Left ventricle myocardium superior (tissue), 1 donor: Measurements from ENCODE around the gene TMEM54. TPM values are rescaled to one million over a fixed set of nuclear protein-coding genes. Genes with fewer than 3 reads are reported as not detected.

Source experiments
- ATAC-seq: fragments of 200-7000 bp; cut with Tn5 transposase; one replicate; pipeline ENCODE4 v1.9.1; 2020; ENCODE audit warnings: mild to moderate bottlenecking, moderate library complexity
- DNase-seq: peaks from one replicate; pipeline ENCODE4 v3.0.0-alpha.2; 2020
- intact Hi-C: fragments of 100-400 bp; cut with micrococcal nuclease; formaldehyde crosslinking; loops from one replicate; pipeline ENCODE4 v1.11.0; 2022
- long read RNA-seq: library from polyadenylated mRNA; unstranded; transcript quantifications from one replicate; pipeline ENCODE4 v2.0.0, GENCODE V29; 2021
- total RNA-seq: library from RNA; stranded (reverse); fragmentation: NEBNext Ultra II Directional; extraction: Animal tissue kit (Norgen Biotek cat#: 25700); gene quantifications from one replicate; pipeline ENCODE4 v1.2.1, GENCODE V29; 2021
- donor health status: DM: no; HTN: yes; CAD: no; lungs with severe emphysema.

Gene TMEM54, protein sequence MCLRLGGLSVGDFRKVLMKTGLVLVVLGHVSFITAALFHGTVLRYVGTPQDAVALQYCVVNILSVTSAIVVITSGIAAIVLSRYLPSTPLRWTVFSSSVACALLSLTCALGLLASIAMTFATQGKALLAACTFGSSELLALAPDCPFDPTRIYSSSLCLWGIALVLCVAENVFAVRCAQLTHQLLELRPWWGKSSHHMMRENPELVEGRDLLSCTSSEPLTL
- 6.7 TPM for total RNA-seq
- long read RNA-seq, transcript TMEM54-202 (6 exons, 999 nt): major isoform, 5 of 6 reads
- long read RNA-seq, partial matches to known transcripts: 0 of 6 reads
- long read RNA-seq, other reads (novel, unspliced or antisense): 1 of 6 reads

DNA sequence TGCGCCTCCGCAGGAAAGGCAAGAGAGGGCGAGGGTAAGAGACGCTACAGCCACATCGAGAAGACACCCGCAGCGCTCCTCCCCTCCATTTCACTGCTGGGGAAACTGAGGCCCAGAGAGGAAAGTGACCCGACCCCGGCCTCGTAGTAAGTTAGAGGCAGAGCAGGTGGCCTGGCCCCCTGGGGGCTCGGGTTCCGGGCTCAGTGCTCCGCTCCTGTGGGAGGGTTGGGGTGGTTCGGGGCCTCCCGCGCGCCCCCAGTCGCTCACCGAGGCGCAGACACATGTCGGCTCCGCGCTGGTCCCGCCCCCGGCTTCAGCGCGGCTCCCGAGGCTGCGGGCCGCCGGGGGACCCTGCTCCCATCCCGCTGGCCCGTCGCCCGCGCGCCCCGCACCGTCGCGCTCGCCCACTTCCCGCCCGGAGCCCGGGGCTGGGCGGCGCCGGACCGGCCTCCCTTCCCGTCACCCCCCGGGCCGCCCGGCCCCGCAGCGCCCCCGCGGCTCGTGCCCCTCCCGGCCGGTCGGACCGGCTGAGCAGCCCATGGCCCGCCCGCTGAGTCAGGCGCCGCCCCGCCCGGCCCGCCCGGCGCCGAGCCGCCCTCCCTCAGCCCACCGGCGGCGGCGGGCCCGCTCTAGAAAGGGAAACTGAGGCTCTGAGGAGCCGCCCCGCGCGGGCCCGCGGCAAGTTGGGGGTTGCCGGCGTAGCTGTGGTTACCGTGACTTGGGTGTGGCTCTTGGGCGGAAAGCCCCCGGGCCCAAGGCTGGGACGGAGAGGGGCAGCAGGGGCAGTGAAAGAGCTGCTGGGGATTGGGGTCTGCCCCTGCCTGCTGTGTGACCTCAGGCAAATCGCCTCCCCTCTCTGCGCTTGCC, at the start of gene TMEM54:
Gene TMEM54 (minus strand): TSS at position 434 of the 867 bp plus-strand sequence. CDS start 151 bp downstream, at position 283.
- ATAC-seq (peak; percentile 91), DNase-seq (peak; percentile 73)
- intact Hi-C loops: no loop called here

DNA sequence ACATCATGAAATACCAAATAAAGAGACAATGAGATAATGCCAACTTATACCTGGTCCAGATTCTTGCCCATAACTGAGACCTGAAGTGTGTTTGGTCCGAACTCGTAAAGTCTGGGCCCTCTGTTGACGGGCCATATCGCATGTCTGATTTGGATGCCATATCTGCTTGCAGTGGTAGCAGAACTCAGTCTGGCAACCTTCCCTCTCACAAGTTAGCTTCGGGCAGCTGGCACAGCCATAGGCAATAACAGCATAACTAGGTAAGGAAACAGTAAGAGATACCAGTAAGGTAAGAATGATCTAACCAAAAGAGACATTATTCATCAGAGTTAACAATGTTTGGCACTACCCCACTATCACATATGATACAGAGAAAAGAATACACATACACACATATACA, 48.3 kb upstream of the TMEM54 start:
- no peak for DNase-seq
- intact Hi-C loops: no loop called here
- peak; percentile 60 for ATAC-seq

DNA sequence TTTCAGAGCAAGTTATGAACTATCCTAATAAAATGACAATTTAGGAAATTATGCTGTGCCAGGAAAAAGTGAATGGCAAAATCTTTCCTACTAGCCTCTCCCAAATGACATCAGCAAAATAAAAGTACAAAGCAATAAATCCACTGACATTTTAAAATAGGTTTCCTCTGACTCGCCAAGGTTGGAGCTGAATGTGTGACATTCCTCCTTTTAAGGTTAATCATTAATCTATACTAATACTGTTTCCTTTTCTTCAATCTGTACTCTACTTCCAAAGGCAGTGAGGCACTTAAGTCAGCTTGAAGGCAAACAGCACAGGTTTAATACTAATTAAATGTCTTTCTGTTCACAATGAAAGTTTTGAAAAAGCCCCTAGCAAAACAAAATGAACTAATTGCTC, 47.7 kb upstream of the TMEM54 start:
- no peak for DNase-seq
- intact Hi-C loops: no loop called here

DNA sequence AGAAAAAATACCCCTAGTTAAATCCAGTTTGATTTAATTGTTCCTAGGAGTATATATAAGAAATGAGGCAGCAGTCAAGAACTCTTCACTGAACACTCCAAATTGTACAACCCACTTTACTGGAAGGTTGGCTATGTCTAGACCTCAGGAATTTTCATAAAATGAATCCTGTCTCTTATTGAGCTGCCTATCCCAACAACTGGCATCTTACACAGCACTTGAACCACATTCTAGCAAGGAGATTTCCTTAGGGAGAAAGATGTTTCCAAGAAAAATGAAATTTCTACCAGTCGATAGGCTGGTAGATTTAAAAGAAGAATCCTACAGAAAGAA, 47.2 kb upstream of the TMEM54 start:
- intact Hi-C loops: no loop called here
- ATAC-seq (no peak), DNase-seq (no peak)

More for the DNA sequence above, 47.7 kb upstream of the TMEM54 start:
- no peak for ATAC-seq

DNA sequence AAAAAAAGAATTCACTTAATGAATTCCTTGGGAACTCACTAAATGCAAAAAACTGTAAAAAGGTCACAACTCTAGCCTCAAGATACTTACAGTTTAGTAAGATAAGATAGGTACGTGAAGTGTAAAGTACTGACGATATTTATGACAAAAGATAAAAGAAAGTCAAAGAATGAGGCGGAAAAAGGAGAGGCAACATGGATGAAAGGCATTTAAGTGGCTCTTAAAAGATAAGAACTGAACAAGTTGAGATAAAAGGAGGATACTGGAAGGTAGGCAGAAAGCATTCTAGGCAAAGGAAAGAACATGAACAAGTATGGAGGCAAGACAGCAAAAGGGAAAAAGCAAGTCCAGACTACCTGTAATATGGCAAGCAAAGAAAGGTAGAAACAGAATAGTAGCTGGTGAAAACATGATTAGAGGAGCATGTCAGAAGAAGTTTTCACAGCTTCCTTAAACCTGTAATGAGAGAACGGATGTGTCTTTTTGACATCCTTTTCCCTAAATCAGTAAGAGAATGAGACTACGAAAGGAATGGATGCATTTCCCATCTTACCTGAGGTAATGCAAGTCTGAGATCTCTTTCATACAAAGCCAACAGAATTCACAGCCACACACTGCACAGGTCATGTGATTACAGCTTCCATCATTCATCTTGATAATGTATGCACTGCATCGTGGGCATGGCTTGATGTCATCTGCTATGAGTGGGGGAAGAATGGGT, 46.6 kb upstream of the TMEM54 start:
- intact Hi-C loops: no loop called here
- ATAC-seq: no peak
- DNase-seq: no peak

DNA sequence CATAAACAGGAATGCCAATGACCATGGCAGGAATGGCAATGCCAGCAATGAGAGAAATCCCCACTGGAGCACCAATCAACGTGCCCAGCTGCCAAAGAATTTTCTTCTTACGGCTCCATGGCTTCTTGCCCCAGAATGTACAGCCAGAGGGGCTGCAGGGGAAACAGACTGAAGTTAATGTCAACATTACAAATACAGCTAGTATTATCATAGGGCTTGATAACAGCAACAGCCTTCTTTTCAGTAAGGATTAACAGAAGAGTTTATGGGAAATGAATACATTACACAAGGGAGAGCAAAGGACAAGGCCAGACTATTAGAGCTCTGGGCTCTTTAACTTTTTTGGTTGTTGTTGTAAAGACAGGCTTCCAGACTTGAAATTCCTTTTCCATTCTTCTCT, 45.2 kb upstream of the TMEM54 start:
- DNase-seq (no peak), ATAC-seq (no peak)
- intact Hi-C loops: no loop called here

DNA sequence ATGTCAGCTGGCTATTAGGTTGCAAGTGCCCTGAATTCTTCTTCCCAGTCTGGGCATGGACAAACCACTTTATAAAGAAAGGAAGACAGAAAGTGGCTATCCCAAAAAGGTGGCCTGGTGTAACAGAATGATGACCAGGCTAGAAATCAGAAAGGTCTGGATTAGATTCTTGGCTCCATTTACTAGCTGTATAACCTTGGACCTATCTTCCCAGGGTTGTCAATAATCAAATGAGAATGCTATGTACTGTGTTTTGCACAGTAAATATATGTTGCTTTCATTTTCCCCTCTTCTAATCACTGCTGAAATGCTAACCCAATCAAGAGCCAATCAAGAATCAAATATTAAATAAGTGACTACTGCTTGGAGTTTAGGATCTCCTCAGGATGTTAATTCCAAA, 43.0 kb upstream of the TMEM54 start:
- no peak for DNase-seq
- ATAC-seq: no peak
- intact Hi-C loops: no loop called here

DNA sequence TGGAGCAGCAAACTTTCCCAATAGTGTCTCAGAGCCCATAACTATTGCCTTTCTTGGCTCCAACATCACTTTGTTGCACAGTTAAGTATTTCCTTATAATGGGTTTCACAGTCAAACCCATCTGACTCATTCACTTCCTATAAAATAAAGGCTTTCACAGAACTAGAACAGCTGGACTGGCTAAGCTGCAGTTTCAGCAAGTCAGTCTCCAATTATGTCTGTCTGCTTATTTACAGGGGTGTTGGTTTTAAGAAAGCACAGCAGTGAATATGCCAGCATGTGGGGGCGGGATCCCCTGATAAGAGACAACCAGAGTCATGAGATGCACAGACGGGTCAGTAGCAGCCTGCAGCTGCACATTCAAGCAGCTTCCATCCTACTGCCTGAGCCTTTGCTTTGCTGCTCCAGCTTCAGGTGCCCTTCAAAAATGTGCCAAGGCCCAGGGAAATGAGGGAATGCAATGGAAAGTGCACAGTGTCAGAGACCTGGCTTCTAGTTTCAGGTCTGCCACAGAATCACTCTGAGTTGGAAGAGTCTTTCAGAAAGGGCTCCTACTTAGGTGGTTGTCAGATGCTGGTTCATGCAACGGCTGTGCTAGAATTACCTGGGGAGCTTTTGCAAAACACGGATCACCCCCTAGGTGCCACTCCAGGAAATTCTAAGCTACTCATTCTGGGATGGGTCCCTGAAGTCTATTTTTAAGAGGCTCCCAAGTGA, 38.6 kb upstream of the TMEM54 start:
- DNase-seq (peak; percentile 61), ATAC-seq (peak; percentile 88)
- intact Hi-C loops: loop anchor here (10.0 kb wide), 1 partner anchor 115 kb away; no protein-coding TSS in a partner anchor

DNA sequence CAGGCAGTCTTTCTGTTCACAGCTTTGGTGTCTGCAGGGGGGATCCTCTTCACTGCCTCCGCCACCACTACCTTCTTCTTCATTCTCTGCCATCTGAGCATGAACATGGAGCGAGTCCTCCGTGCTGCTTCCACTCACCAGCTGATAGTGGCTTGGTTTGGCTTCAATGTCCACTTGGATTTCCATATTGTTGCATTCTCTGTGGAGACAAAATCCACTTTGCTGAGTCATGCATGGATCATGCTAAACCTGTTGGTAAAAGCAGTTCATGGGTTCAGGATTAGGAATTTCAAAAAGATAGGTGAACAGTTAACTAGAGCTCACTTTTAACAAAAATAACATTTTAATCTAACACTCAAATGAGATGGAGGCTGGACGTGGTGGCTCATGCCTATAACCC, 35.9 kb upstream of the TMEM54 start:
- intact Hi-C loops: loop anchor here (10.0 kb wide), 1 partner anchor 118 kb away; no protein-coding TSS in a partner anchor
- DNase-seq (no peak), ATAC-seq (no peak)

DNA sequence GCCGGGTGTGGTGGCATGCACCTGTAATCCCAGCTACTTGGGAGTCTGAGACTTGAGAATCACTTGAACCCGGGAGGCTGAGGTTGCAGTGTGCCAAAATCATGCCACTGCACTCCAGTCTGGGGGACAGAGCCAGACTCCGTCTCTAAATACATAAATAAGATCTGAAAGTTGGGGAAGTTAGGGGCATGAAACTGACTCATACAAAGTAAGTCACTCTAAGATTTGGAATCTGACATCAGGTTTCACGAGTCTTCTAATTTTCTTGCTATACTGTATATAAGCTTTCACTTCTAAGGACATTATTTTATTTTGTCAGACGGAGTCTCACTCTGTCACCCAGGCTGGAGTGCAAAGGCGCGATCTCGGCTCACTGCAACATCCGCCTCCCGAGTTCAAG, 33.3 kb upstream of the TMEM54 start:
- ATAC-seq (no peak), DNase-seq (no peak)
- intact Hi-C loops: loop anchor here (10.0 kb wide), 1 partner anchor 120 kb away; no protein-coding TSS in a partner anchor

DNA sequence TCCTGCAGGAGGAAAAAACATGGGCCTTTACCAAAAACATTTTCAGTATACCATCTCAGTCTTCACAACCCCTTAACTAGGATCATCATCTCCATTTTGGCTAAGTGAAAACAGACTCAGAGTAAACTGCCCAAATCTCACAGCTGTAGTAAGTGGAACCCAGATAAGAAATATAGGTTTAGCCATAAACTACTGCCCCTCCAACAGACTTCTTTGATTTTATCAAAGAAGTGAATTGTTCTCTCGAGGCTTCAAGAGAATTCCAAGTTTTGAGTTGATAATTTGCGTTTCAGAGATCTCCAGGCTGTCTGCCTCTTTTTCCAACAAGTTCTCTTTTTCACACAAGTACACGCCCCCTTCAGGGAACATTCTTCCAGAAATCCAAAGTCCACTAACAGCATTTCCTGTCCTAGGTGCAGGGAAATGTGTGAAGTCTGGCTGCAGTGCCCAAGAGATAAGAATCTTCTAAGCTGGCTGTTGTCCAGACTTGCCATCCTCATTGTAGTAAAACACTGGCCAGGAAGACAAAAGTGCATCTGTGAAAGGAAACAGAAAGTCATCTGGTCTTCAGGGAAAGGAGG, 32.6 kb upstream of the TMEM54 start:
- intact Hi-C loops: loop anchor here (10.0 kb wide), 1 partner anchor 121 kb away; no protein-coding TSS in a partner anchor
- no peak for DNase-seq
- ATAC-seq: peak; percentile 63

DNA sequence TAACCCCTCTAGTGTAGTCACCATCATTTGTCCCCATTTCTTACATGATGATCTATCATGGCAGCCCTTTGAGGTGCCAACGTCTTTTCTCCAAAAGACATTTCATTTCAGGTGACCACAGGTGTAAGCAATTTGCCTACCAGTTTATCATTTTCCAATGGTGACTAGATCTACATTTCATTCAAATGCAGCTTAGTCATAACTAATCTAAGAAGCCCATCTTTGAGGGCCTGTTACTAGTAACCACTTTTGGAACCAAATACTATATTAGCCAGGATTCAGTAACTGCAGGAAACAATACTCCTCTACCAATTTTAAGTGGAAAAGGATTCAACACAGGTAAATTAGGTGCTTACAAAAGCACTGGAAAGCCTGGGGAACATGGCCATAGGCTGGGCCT, 30.6 kb upstream of the TMEM54 start:
- intact Hi-C loops: loop anchor here (10.0 kb wide), 1 partner anchor 123 kb away; no protein-coding TSS in a partner anchor
- DNase-seq: no peak

DNA sequence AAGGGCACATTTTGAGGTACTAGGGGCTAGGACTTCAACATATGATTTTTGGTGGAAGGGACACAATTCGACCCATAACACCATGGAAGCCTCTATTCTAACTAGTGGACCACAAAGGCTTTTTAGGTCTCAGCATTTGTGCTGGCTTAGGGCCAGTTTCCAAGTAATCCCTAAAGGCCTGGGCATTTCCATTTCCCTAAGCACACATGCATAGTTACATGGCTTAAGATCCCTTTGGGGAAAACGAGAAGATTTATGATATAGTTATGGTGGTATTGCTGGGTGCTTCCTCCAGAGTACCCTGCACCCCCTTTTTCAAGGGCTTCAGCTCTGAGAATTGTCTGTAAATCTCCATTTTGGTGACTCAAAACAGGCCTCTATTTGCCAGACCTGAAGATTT, 28.2 kb upstream of the TMEM54 start:
- intact Hi-C loops: no loop called here
- ATAC-seq (no peak), DNase-seq (no peak)

More for the DNA sequence above, 30.6 kb upstream of the TMEM54 start:
- ATAC-seq: no peak

DNA sequence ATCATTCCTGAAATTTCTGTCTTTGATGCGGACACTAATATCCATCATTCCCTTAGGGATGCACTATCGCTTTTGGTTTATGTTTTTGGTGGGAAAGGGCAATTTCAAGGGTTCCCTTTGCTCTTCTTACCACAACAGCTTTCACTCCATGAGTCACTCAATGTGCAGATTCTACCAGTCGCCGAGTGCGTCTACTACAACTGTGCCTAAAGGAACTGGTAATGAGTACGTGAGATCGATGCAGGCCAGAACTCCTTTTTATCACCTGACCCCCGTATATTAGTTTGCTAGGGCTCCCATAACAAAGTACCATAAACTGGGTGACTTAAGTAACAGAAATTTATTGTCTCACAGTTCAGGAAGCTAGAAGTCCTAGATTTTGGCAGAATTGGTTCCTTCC, 27.5 kb upstream of the TMEM54 start:
- no peak for ATAC-seq
- intact Hi-C loops: no loop called here
- no peak for DNase-seq

DNA sequence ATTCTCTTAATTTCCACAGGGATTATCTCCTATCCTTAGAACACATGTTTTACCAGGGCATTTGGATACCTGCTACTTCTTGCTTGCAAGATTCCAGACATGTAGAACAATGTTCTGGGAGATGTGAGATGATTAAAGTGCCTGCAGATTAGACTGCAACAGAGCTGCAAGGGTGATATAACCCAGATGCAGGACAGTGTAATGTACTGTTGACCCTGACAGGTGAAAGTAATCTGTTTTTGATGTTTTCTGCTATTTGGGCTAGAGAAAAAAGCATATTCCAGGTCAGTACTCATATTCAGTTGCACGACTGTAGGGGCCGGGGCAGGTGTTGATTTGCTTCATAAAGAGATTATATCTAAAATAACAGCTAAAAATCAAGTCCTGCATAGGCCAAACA, 27.1 kb upstream of the TMEM54 start:
- no peak for ATAC-seq
- no peak for DNase-seq
- intact Hi-C loops: no loop called here

DNA sequence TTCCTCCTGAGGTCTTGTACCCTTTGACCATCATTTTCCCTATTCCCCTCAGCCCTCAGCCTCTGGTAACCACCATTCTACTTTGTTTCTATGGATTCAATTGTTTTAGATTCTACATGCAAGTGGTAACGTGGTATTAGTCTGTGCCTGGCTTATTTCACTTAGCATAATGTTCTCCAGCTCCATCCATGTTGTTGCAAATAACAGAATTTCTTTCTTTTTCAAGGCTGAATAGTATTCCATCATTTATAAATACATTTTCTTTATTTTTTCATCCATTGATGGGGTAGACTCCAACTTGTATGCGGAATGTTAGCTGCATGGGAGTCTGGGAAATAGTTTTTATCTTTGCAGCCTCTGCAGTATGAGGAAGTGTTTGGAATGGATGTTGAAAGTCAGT, 26.3 kb upstream of the TMEM54 start:
- DNase-seq (no peak), ATAC-seq (no peak)
- intact Hi-C loops: no loop called here

DNA sequence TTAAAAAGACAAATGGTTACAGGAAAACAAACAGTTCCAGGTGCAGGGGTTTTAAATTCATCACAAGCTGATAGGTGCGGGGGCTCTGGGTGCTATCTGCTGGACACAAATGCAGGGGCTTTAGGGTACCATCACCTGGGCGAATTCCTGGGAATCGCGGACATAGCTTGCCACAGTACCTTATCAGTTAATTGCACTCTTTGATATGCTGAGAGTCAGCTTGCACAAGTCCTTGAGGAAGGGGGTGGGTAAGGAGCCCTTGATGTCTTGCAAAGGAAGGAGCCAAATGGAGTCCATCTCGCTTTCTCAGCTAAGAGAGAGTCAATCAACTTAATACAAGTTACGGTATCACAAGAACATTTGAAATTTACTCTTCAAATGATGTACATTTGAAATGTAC, 25.4 kb upstream of the TMEM54 start:
- DNase-seq: no peak
- intact Hi-C loops: no loop called here
- no peak for ATAC-seq

DNA sequence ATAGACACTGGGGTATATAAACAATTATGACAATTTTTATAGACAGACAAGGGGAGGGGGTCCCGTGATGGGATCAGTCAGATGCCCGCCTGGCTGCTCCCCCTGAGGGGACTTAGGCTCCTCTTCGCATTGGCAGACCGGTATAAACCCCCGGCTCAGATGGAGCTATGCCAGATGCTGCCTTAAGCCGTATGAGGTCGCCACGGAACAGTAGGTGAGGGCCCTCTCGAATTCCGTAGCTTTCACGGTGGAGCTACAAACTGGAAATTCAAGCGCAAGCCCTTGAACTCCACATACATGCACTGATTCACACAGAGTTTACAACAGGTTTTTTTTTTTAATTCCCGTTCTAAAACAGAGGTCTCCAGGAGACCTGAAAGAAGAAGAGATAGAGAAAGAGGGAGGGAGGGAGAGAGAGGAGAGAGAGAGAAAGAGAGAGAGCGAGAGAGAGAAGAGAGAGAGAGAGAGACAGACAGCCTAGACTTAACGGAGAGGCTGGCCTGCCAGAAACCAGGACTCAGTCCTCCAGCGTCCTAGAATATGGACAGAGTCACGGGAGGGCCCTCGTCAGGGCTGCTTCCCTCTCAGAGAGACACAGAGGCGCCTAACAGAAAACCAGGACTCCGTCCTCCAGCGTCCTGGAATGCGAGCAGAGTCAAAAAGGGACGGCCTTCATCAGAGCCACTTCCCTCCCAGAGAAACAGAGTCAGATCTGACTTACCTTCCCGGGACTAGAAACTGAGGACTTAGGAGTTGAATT, 24.4 kb upstream of the TMEM54 start:
- ATAC-seq (peak; percentile 70), DNase-seq (no peak)
- intact Hi-C loops: no loop called here
